Gastroesophageal sphincter (tissue), 4 donors: Measurements from ENCODE around the gene VENTX. TPM values are rescaled to one million over a fixed set of nuclear protein-coding genes. Genes with fewer than 3 reads are reported as not detected.

Source experiments
- ATAC-seq: fragments of 150-250 bp; one replicate; pipeline ENCODE4 v1.9.1; 2016; ENCODE audit warnings: mild to moderate bottlenecking, moderate library complexity
- H3K27ac ChIP-seq, 4 donors: fragments of 200-600 bp; sonication (generic) in 3 of 4; 1 replicate in 3 of 4; 2 replicates in 1 of 4; pipeline ENCODE4 v1.5.1; 2016 to 2019
- H3K27me3 ChIP-seq: fragments of 200-600 bp; sonication (generic); one replicate; pipeline ENCODE4 v1.5.1; 2019
- H3K36me3 ChIP-seq, 2 donors: fragments of 200-600 bp; sonication (generic); one replicate each; pipeline ENCODE4 v1.5.1; 2019; ENCODE audit warnings: control low read depth in 1 of 2
- H3K4me1 ChIP-seq, 3 donors: fragments of 200-600 bp; sonication (generic); 1 replicate in 2 of 3; 2 replicates in 1 of 3; pipeline ENCODE4 v1.5.1; 2016 to 2019; ENCODE audit warnings: control low read depth in 2 of 3
- H3K4me3 ChIP-seq, 2 donors: fragments of 200-600 bp; sonication (generic); one replicate each; pipeline ENCODE4 v1.5.1; 2019; ENCODE audit warnings: mild to moderate bottlenecking in 1 of 2, moderate library complexity in 1 of 2
- H3K9me3 ChIP-seq, 3 donors: fragments of 200-600 bp; sonication (generic); one replicate each; pipeline ENCODE4 v1.5.1; 2017 to 2019; ENCODE audit warnings: control low read depth in 2 of 3
- EP300 ChIP-seq: sonication (generic); formaldehyde crosslinking; IDR thresholded peaks from one replicate; pipeline ENCODE4 v1.6.1; 2017; ENCODE audit warnings: antibody characterized with exemption, mild to moderate bottlenecking
- POLR2A ChIP-seq, 2 donors: fragments of 450-650 bp; IDR thresholded peaks; one replicate each; pipeline ENCODE4 v1.6.1; 2017; ENCODE audit warnings: antibody characterized with exemption in 2 of 2, mild to moderate bottlenecking in 2 of 2, moderate library complexity in 1 of 2
- POLR2AphosphoS5 ChIP-seq: sonication (generic); formaldehyde crosslinking; IDR thresholded peaks from one replicate; pipeline ENCODE4 v1.6.1; 2017; ENCODE audit warnings: antibody characterized with exemption
- WGBS, 2 donors: methylation state at CpG; one replicate each; pipeline ENCODE4 v1.1.5; 2018; ENCODE audit warnings: low coverage in 1 of 2; 5-methylcytosine and 5-hydroxymethylcytosine counted together
- total RNA-seq, 4 donors: library from RNA; depleted of rRNA; stranded (reverse); fragments of >200 nt; gene quantifications; one replicate each; pipeline ENCODE4 v1.1.0, GENCODE V29; 2016
- TF ChIP-seq, protein P1 (sequence below), 4 experiments: fragments of 200-600 bp in 2 of 4; fragments of 450-650 bp in 2 of 4; sonication (generic) in 1 of 4; IDR thresholded peaks; one replicate each; pipeline ENCODE4 v1.5.1; 2017 to 2019; ENCODE audit warnings: antibody characterized with exemption in 4 of 4, mild to moderate bottlenecking in 2 of 4, moderate library complexity in 2 of 4

The VENTX gene
- total RNA-seq, 4 donors from 2014 or later = 0.66 to 2.3 (median 1.4) TPM

- TF ChIP-seq POLR2AphosphoS5 (no peak), POLR2A (IDR thresholded peaks at IDR 0.05) (no peak), EP300 (no peak)
- TF ChIP-seq, protein P1, sequence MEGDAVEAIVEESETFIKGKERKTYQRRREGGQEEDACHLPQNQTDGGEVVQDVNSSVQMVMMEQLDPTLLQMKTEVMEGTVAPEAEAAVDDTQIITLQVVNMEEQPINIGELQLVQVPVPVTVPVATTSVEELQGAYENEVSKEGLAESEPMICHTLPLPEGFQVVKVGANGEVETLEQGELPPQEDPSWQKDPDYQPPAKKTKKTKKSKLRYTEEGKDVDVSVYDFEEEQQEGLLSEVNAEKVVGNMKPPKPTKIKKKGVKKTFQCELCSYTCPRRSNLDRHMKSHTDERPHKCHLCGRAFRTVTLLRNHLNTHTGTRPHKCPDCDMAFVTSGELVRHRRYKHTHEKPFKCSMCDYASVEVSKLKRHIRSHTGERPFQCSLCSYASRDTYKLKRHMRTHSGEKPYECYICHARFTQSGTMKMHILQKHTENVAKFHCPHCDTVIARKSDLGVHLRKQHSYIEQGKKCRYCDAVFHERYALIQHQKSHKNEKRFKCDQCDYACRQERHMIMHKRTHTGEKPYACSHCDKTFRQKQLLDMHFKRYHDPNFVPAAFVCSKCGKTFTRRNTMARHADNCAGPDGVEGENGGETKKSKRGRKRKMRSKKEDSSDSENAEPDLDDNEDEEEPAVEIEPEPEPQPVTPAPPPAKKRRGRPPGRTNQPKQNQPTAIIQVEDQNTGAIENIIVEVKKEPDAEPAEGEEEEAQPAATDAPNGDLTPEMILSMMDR (IDR thresholded peaks at IDR 0.05) = no peak
- Histone ChIP-seq H3K9me3 (peaks cover 0 to 27% (median 0%) of the 10 kb centered on the region in 3 donors), H3K4me3 (no peak overlapping the region), H3K36me3 (no peaks in the 10 kb centered on the region), H3K27ac (no peak overlapping the region), H3K27me3 (peaks cover 32% of the 10 kb centered on the region), H3K4me1 (no peaks in the 10 kb centered on the region)
- ATAC-seq = no peak
- WGBS, 2 donors = 53% methylated on average over 3 of the region's 40 CpGs; no CpG with 5 or more reads in 1 of the 2 donors
Measured at GRCh38 chr10:133196936-133197758, 40.5 kb upstream of the VENTX start.

- TF ChIP-seq POLR2A (IDR thresholded peaks at IDR 0.05) (no peak), EP300 (no peak)
- TF ChIP-seq, protein P1 (IDR thresholded peaks at IDR 0.05) = no peak
- no CpG with 5 or more reads among the region's 9 CpGs for WGBS, 2 donors
- H3K36me3 ChIP-seq = no peaks in the 10 kb centered on the region
- no peaks in the 10 kb centered on the region for H3K4me1 ChIP-seq
- H3K27ac ChIP-seq = no peak overlapping the region
- no peak overlapping the region for H3K4me3 ChIP-seq
- ATAC-seq = no peak
- peaks cover 34% of the 10 kb centered on the region for H3K27me3 ChIP-seq
- peaks cover 0 to 21% (median 0%) of the 10 kb centered on the region in 3 donors for H3K9me3 ChIP-seq
Measured at GRCh38 chr10:133197786-133198185, 39.9 kb upstream of the VENTX start.

GRCh38 chr10:133198206-133198605 lies 39.4 kb upstream of the VENTX start:
- H3K9me3 ChIP-seq = peaks cover 0 to 17% (median 0%) of the 10 kb centered on the region in 3 donors
- H3K4me3 ChIP-seq = no peak overlapping the region
- H3K36me3 ChIP-seq = no peaks in the 10 kb centered on the region
- peaks cover 34% of the 10 kb centered on the region for H3K27me3 ChIP-seq
- no peak for ATAC-seq
- no peak overlapping the region for H3K27ac ChIP-seq
- TF ChIP-seq, protein P1 (IDR thresholded peaks at IDR 0.05) = no peak
- no peak for TF ChIP-seq POLR2AphosphoS5
- no peaks in the 10 kb centered on the region for H3K4me1 ChIP-seq
- 93% methylated on average over 5 of the region's 26 CpGs; no CpG with 5 or more reads in 1 of the 2 donors for WGBS, 2 donors

GRCh38 chr10:133198621-133199487 lies 38.8 kb upstream of the VENTX start:
- H3K27me3 ChIP-seq = peaks cover 34% of the 10 kb centered on the region
- WGBS, 2 donors = 93% methylated on average over 2 of the region's 54 CpGs; no CpG with 5 or more reads in 1 of the 2 donors
- ATAC-seq = no peak
- no peaks in the 10 kb centered on the region for H3K36me3 ChIP-seq
- H3K4me3 ChIP-seq = no peak overlapping the region
- H3K4me1 ChIP-seq = no peaks in the 10 kb centered on the region
- H3K9me3 ChIP-seq = peaks cover 0 to 10% (median 0%) of the 10 kb centered on the region in 3 donors
- H3K27ac ChIP-seq = no peak overlapping the region
- TF ChIP-seq POLR2A (IDR thresholded peaks at IDR 0.05) (no peak), POLR2AphosphoS5 (no peak), EP300 (no peak)
- TF ChIP-seq, protein P1 (IDR thresholded peaks at IDR 0.05) = no peak
